DND-41 (cell line): ENCODE data around the gene TRIM67.

Experiments
- EZH2 ChIP-seq: IDR thresholded peaks from 3 replicates; pipeline ENCODE4 v1.6.1; 2012; ENCODE audit warnings: borderline replicate concordance, low read depth, mild to moderate bottlenecking, moderate library complexity, low read length, inconsistent platforms; ENCODE audit not compliant: severe bottlenecking
- TF ChIP-seq, protein P1 (sequence below): IDR thresholded peaks from 2 replicates; pipeline ENCODE4 v1.5.1; 2012; ENCODE audit warnings: borderline replicate concordance, low read length, moderate library complexity, mild to moderate bottlenecking; ENCODE audit not compliant: poor library complexity, severe bottlenecking; ENCODE audit errors: extremely low read depth

GRCh38 chr1:231264642-231265041 is 102.8 kb downstream of the TRIM67 start:
- TF ChIP-seq, protein P1, sequence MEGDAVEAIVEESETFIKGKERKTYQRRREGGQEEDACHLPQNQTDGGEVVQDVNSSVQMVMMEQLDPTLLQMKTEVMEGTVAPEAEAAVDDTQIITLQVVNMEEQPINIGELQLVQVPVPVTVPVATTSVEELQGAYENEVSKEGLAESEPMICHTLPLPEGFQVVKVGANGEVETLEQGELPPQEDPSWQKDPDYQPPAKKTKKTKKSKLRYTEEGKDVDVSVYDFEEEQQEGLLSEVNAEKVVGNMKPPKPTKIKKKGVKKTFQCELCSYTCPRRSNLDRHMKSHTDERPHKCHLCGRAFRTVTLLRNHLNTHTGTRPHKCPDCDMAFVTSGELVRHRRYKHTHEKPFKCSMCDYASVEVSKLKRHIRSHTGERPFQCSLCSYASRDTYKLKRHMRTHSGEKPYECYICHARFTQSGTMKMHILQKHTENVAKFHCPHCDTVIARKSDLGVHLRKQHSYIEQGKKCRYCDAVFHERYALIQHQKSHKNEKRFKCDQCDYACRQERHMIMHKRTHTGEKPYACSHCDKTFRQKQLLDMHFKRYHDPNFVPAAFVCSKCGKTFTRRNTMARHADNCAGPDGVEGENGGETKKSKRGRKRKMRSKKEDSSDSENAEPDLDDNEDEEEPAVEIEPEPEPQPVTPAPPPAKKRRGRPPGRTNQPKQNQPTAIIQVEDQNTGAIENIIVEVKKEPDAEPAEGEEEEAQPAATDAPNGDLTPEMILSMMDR = no peak
- no peak for TF ChIP-seq EZH2
